ENCODE measurements around the gene COQ2.

The COQ2 gene

GRCh38 chr4:83308672-83309071 lies 24.1 kb upstream of the COQ2 start:
- Histone ChIP-seq H3K4me1 (ENCODE audit: control insufficient read depth, insufficient read depth, low read length) (no peaks in the 10 kb centered on the region), H3K27ac (ENCODE audit: extremely low read depth, low read depth, low read length) (no peak overlapping the region), H3K4me3 (ENCODE audit: low read depth, low read length) (no peak overlapping the region), H3K36me3 (ENCODE audit: control insufficient read depth in 2 of 2, insufficient read depth in 1 of 2, low read length in 2 of 2) (no peaks in the 10 kb centered on the region), H3K9me3 (ENCODE audit: control insufficient read depth, insufficient read depth, low read depth, low read length) (no peaks in the 10 kb centered on the region)
- no peak for TF ChIP-seq ZNF560 (tag by site-specific recombination; IDR thresholded peaks at IDR 0.05; ENCODE audit: borderline replicate concordance)
- no peak for TF ChIP-seq ZNF140 (tag by site-specific recombination; IDR thresholded peaks at IDR 0.05)
- no peak for TF ChIP-seq ZNF169 (tag by site-specific recombination; IDR thresholded peaks at IDR 0.05)
- TF ChIP-seq PBX3 (CRISPR knock-in tag; IDR thresholded peaks at IDR 0.05), result no peak
- no peak for TF ChIP-seq ZNF221 (tag by site-specific recombination; IDR thresholded peaks at IDR 0.05; ENCODE audit: borderline replicate concordance)
- no peak for TF ChIP-seq GLIS1 (tag by site-specific recombination; IDR thresholded peaks at IDR 0.05)
- no peak for TF ChIP-seq KLF17 (tag by site-specific recombination; IDR thresholded peaks at IDR 0.05)
- TF ChIP-seq PATZ1 (tag by site-specific recombination; IDR thresholded peaks at IDR 0.05), result no peak
- TF ChIP-seq ZNF394 (tag by site-specific recombination; IDR thresholded peaks at IDR 0.05; ENCODE audit: borderline replicate concordance), result no peak
- TF ChIP-seq ZNF398 (tag by site-specific recombination; IDR thresholded peaks at IDR 0.05), result no peak
- no peak for TF ChIP-seq MZF1 (tag by site-specific recombination; IDR thresholded peaks at IDR 0.05; ENCODE audit: borderline replicate concordance)
- no peak for TF ChIP-seq HOXA7 (CRISPR knock-in tag; IDR thresholded peaks at IDR 0.05; ENCODE audit: borderline replicate concordance)
- TF ChIP-seq ZNF521 (tag by site-specific recombination; IDR thresholded peaks at IDR 0.05), result no peak
- TF ChIP-seq ZNF404 (tag by site-specific recombination; IDR thresholded peaks at IDR 0.05), result no peak
- no peak for TF ChIP-seq OSR2 (tag by site-specific recombination; IDR thresholded peaks at IDR 0.05)
- TF ChIP-seq ZNF571 (tag by site-specific recombination; IDR thresholded peaks at IDR 0.05), result no peak
- no peak for TF ChIP-seq ZSCAN16 (tag by site-specific recombination; IDR thresholded peaks at IDR 0.05)
- ChIA-PET CTCF (no interaction called here), POLR2A (no interaction called here)

GRCh38 chr4:83307920-83308319 lies 23.3 kb upstream of the COQ2 start:
- TF ChIP-seq ZNF777 (tag by site-specific recombination; IDR thresholded peaks at IDR 0.05; ENCODE audit: borderline replicate concordance) (no peak), ZNF350 (tag by site-specific recombination; IDR thresholded peaks at IDR 0.05) (no peak), ZBTB49 (tag by site-specific recombination; IDR thresholded peaks at IDR 0.05; ENCODE audit: low read depth) (no peak), ZNF76 (tag by site-specific recombination; IDR thresholded peaks at IDR 0.05; ENCODE audit: borderline replicate concordance, low read depth) (no peak), BCL6B (tag by site-specific recombination; IDR thresholded peaks at IDR 0.05) (no peak), KLF1 (tag by site-specific recombination; IDR thresholded peaks at IDR 0.05) (0 out of 2 replicates have a peak, but pooled peaks have one; percentile 19)
- CTCF ChIA-PET, result no interaction called here
- H3K27ac ChIP-seq (ENCODE audit: extremely low read depth, low read depth, low read length), result no peak overlapping the region
- no peak overlapping the region for H3K4me3 ChIP-seq (ENCODE audit: low read depth, low read length)
- H3K36me3 ChIP-seq (ENCODE audit: control insufficient read depth in 2 of 2, insufficient read depth in 1 of 2, low read length in 2 of 2), result no peaks in the 10 kb centered on the region
- POLR2A ChIA-PET, result no interaction called here
- H3K9me3 ChIP-seq (ENCODE audit: control insufficient read depth, insufficient read depth, low read depth, low read length), result no peaks in the 10 kb centered on the region
- no peaks in the 10 kb centered on the region for H3K4me1 ChIP-seq (ENCODE audit: control insufficient read depth, insufficient read depth, low read length)
